ENCODE data around the gene KIFBP.

DNA sequence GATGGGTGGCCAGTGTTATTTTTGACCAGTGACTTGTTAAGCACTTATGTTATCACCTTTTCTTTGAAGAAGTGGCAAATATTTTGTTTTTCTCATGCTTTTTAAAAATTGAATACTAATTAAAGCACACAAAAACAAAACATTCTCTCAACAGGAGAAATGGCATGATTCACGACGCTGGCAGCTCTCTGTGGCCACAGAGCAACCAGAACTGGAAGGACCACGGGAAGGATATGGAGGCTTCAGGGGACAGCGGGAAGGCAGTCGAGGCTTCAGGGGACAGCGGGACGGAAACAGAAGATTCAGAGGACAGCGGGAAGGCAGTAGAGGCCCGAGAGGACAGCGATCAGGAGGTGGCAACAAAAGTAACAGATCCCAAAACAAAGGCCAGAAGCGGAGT, 6.2 kb upstream of the KIFBP start:
- TF ChIP-seq, protein P1, sequence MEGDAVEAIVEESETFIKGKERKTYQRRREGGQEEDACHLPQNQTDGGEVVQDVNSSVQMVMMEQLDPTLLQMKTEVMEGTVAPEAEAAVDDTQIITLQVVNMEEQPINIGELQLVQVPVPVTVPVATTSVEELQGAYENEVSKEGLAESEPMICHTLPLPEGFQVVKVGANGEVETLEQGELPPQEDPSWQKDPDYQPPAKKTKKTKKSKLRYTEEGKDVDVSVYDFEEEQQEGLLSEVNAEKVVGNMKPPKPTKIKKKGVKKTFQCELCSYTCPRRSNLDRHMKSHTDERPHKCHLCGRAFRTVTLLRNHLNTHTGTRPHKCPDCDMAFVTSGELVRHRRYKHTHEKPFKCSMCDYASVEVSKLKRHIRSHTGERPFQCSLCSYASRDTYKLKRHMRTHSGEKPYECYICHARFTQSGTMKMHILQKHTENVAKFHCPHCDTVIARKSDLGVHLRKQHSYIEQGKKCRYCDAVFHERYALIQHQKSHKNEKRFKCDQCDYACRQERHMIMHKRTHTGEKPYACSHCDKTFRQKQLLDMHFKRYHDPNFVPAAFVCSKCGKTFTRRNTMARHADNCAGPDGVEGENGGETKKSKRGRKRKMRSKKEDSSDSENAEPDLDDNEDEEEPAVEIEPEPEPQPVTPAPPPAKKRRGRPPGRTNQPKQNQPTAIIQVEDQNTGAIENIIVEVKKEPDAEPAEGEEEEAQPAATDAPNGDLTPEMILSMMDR (IDR thresholded peaks at IDR 0.05): no peak
- TF ChIP-seq EP300 (IDR thresholded peaks at IDR 0.05) (no peak), POLR2A (IDR thresholded peaks at IDR 0.05) (no peak)
